ENCODE results near the gene GABRG3.

The GABRG3 gene

GRCh38 chr15:27293607-27294006, 322.6 kb downstream of the GABRG3 start:
- DNase-seq (ENCODE audit: extremely low read depth, low read depth): no peak
- no peak overlapping the region for H3K4me3 ChIP-seq (replicated peaks; ENCODE audit: low read depth, low read length)
- no peak for TF ChIP-seq CTCF (IDR thresholded peaks at IDR 0.05; ENCODE audit: low read depth, low read length, missing control alignments)

- no peak overlapping the region for H3K4me3 ChIP-seq (replicated peaks; ENCODE audit: low read depth, low read length)
- TF ChIP-seq CTCF (IDR thresholded peaks at IDR 0.05; ENCODE audit: low read depth, low read length, missing control alignments): no peak
- no peak for DNase-seq (ENCODE audit: extremely low read depth, low read depth)
Measured at GRCh38 chr15:27317736-27318135, 346.8 kb downstream of the GABRG3 start.

- DNase-seq (ENCODE audit: extremely low read depth, low read depth): no peak
- no peak overlapping the region for H3K4me3 ChIP-seq (replicated peaks; ENCODE audit: low read depth, low read length)
- no peak for TF ChIP-seq CTCF (IDR thresholded peaks at IDR 0.05; ENCODE audit: low read depth, low read length, missing control alignments)
Measured at GRCh38 chr15:27323801-27324200, 352.8 kb downstream of the GABRG3 start.

- no peak for DNase-seq (ENCODE audit: extremely low read depth, low read depth)
- no peak overlapping the region for H3K4me3 ChIP-seq (replicated peaks; ENCODE audit: low read depth, low read length)
- TF ChIP-seq CTCF (IDR thresholded peaks at IDR 0.05; ENCODE audit: low read depth, low read length, missing control alignments): no peak
Measured at GRCh38 chr15:27324886-27325615, 354.1 kb downstream of the GABRG3 start.

GRCh38 chr15:27327467-27328025, 356.6 kb downstream of the GABRG3 start:
- no peak for TF ChIP-seq CTCF (IDR thresholded peaks at IDR 0.05; ENCODE audit: low read depth, low read length, missing control alignments)
- DNase-seq (ENCODE audit: extremely low read depth, low read depth): no peak
- no peak overlapping the region for H3K4me3 ChIP-seq (replicated peaks; ENCODE audit: low read depth, low read length)

GRCh38 chr15:27328186-27328585, 357.2 kb downstream of the GABRG3 start:
- no peak for TF ChIP-seq CTCF (IDR thresholded peaks at IDR 0.05; ENCODE audit: low read depth, low read length, missing control alignments)

More at GRCh38 chr15:27328186-27328585, 357.2 kb downstream of the GABRG3 start:
- DNase-seq (ENCODE audit: extremely low read depth, low read depth): no peak
- H3K4me3 ChIP-seq (replicated peaks; ENCODE audit: low read depth, low read length): no peak overlapping the region
